NCI-H748 (cell line): Measurements from ENCODE around the gene UPK3BL1.
"Not testable (repeated sequence)": the region's sequence is repeated elsewhere in the genome, so short reads cannot be mapped to it uniquely, and the experiment has no call there.

Experiments used
- DNase-seq: peaks from one replicate; lab custom pipeline; 2025; ENCODE audit not compliant: unreplicated experiment; lab: John Stamatoyannopoulos, UW

UPK3BL1 gene

GRCh38 chr7:102642691-102643090, at the start of gene UPK3BL1:
Gene UPK3BL1, minus strand, starts transcription at chr7:102642791. Its CDS starts 50 bp downstream, at chr7:102642741.
- DNase-seq = not testable (repeated sequence)

- DNase-seq = not testable (repeated sequence)
Observed at GRCh38 chr7:102690602-102691001, 48.0 kb upstream of the UPK3BL1 start.

GRCh38 chr7:102689436-102690282, 47.1 kb upstream of the UPK3BL1 start:
- not testable (repeated sequence) for DNase-seq

- DNase-seq = not testable (repeated sequence)
Observed at GRCh38 chr7:102688299-102689036, 45.9 kb upstream of the UPK3BL1 start.

- not testable (repeated sequence) for DNase-seq
Observed at GRCh38 chr7:102682560-102682959, 40.0 kb upstream of the UPK3BL1 start.

- not testable (repeated sequence) for DNase-seq
Observed at GRCh38 chr7:102680780-102681179, 38.2 kb upstream of the UPK3BL1 start.

GRCh38 chr7:102675545-102675944, 33.0 kb upstream of the UPK3BL1 start:
- not testable (repeated sequence) for DNase-seq

- DNase-seq = not testable (repeated sequence)
Observed at GRCh38 chr7:102673447-102674067, 31.0 kb upstream of the UPK3BL1 start.

GRCh38 chr7:102671956-102672307, 29.3 kb upstream of the UPK3BL1 start:
- DNase-seq = not testable (repeated sequence)

GRCh38 chr7:102671166-102671955, 28.8 kb upstream of the UPK3BL1 start, which contains the start of gene POLR2J2:
Gene POLR2J2, minus strand, starts transcription at chr7:102671663. Its CDS starts 62 bp downstream, at chr7:102671601.
- DNase-seq = not testable (repeated sequence)

GRCh38 chr7:102667523-102667922, 24.9 kb upstream of the UPK3BL1 start:
- DNase-seq = not testable (repeated sequence)

- not testable (repeated sequence) for DNase-seq
Observed at GRCh38 chr7:102666850-102667249, 24.3 kb upstream of the UPK3BL1 start.

- not testable (repeated sequence) for DNase-seq
Observed at GRCh38 chr7:102664765-102665164, 22.2 kb upstream of the UPK3BL1 start.

- DNase-seq = not testable (repeated sequence)
Observed at GRCh38 chr7:102649924-102650323, 7.3 kb upstream of the UPK3BL1 start, which contains the start of gene SPDYE2B. Gene SPDYE2B, plus strand, starts transcription at chr7:102650319. Its CDS starts 2,030 bp downstream, at chr7:102652349.

- not testable (repeated sequence) for DNase-seq
Observed at GRCh38 chr7:102647813-102648212, 5.2 kb upstream of the UPK3BL1 start.

- DNase-seq = not testable (repeated sequence)
Observed at GRCh38 chr7:102643404-102643803, 813 bp upstream of the UPK3BL1 start.

GRCh38 chr7:102638848-102639247, 3.7 kb downstream of the UPK3BL1 start:
- DNase-seq = not testable (repeated sequence)

GRCh38 chr7:102636956-102637355, 5.6 kb downstream of the UPK3BL1 start:
- DNase-seq = not testable (repeated sequence)

GRCh38 chr7:102635354-102635753, 7.2 kb downstream of the UPK3BL1 start:
- not testable (repeated sequence) for DNase-seq

- DNase-seq = not testable (repeated sequence)
Observed at GRCh38 chr7:102634299-102634698, 8.3 kb downstream of the UPK3BL1 start.
